ENCODE data around the gene THAP12. TPM values are rescaled to one million over a fixed set of nuclear protein-coding genes. Genes with fewer than 3 reads are reported as not detected.
A peak's percentile ranks its signal among the peaks of the same experiment; 100 is the strongest.

THAP12 gene
- total and polyA plus RNA-seq, 2 donors from 2014 or later = 19.5 to 39.3 TPM

DNA sequence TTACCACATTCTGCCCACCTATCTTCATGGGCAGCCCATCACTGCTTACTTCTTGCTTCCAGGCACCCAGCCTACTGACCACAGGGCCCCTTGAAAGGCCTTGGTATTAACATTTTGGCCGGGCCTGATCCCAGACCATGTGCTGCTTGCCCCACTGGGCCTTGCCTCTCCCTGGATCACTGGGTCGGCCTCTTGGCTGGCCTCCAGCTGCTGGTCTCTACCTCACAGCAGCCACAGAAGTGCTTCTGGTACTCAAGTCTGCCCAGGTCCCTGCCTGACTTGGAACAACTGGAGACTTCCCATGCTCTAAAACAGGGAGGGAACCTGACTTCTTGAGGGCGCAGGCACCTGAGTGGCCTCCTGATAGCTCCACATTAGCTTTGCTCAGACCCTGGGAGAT, 63.6 kb downstream of the THAP12 start:
- peaks cover 6% of the 10 kb centered on the region for H3K27me3 ChIP-seq (ENCODE audit: control insufficient read depth, insufficient read depth, low read length)
- TF ChIP-seq, protein P1, sequence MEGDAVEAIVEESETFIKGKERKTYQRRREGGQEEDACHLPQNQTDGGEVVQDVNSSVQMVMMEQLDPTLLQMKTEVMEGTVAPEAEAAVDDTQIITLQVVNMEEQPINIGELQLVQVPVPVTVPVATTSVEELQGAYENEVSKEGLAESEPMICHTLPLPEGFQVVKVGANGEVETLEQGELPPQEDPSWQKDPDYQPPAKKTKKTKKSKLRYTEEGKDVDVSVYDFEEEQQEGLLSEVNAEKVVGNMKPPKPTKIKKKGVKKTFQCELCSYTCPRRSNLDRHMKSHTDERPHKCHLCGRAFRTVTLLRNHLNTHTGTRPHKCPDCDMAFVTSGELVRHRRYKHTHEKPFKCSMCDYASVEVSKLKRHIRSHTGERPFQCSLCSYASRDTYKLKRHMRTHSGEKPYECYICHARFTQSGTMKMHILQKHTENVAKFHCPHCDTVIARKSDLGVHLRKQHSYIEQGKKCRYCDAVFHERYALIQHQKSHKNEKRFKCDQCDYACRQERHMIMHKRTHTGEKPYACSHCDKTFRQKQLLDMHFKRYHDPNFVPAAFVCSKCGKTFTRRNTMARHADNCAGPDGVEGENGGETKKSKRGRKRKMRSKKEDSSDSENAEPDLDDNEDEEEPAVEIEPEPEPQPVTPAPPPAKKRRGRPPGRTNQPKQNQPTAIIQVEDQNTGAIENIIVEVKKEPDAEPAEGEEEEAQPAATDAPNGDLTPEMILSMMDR (IDR thresholded peaks at IDR 0.05; ENCODE audit: borderline replicate concordance, extremely low read depth, insufficient read depth) = no peak
- no peaks in the 10 kb centered on the region for H3K4me1 ChIP-seq (ENCODE audit: control insufficient read depth in 2 of 3, insufficient read depth in 2 of 3, low read depth in 1 of 3, low read length in 3 of 3)
- FAIRE-seq (no peak), DNase-seq (peak in 1 of 5 donors; percentile 48)
- no peak overlapping the region for H3K9ac ChIP-seq (ENCODE audit: low read length in 3 of 3)
- H3K27ac ChIP-seq (ENCODE audit: low read depth in 2 of 2, low read length in 2 of 2) = no peak overlapping the region
- intact Hi-C loops (cut with DNase I) = loop anchor here (10.0 kb wide), 1 partner anchor 112 kb away; the partner anchor contains the start of gene WNT11
- no peaks in the 10 kb centered on the region for H3K36me3 ChIP-seq (ENCODE audit: control insufficient read depth in 2 of 3, insufficient read depth in 3 of 3, low read length in 3 of 3)
- peaks cover 0 to 2% (median 0%) of the 10 kb centered on the region in 3 donors for H3K9me3 ChIP-seq (ENCODE audit: control insufficient read depth in 2 of 3, insufficient read depth in 1 of 3, low read length in 3 of 3)
- no peak overlapping the region for H3K4me3 ChIP-seq (ENCODE audit: low read length in 3 of 3)

DNA sequence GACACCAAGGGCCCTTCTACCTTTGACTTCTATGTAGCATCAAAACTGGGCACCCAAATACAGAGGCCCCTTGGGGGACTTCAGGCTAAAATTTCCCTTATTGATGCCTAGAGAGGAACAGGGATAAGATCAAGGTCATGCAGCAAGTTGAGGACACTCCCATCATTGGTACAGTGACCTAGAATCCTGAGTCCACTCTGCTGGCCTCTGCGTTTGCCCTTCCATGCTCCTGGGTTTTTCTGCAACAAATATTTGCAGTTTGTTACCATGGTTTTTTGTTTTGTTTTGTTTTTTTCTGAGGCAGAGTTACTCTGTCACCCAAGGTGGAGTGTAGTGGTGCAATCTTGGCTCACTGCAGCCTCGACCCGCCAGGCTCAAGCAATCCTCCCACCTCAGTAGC, 64.2 kb downstream of the THAP12 start:
- H3K27me3 ChIP-seq (ENCODE audit: control insufficient read depth, insufficient read depth, low read length) = peaks cover 6% of the 10 kb centered on the region
- no peak overlapping the region for H3K27ac ChIP-seq (ENCODE audit: low read depth in 2 of 2, low read length in 2 of 2)
- H3K36me3 ChIP-seq (ENCODE audit: control insufficient read depth in 2 of 3, insufficient read depth in 3 of 3, low read length in 3 of 3) = no peaks in the 10 kb centered on the region
- no peak overlapping the region for H3K9ac ChIP-seq (ENCODE audit: low read length in 3 of 3)
- no peak overlapping the region for H3K4me3 ChIP-seq (ENCODE audit: low read length in 3 of 3)
- intact Hi-C loops (cut with DNase I) = loop anchor here (10.0 kb wide), 1 partner anchor 112 kb away; the partner anchor contains the start of gene WNT11
- peaks cover 0 to 2% (median 0%) of the 10 kb centered on the region in 3 donors for H3K9me3 ChIP-seq (ENCODE audit: control insufficient read depth in 2 of 3, insufficient read depth in 1 of 3, low read length in 3 of 3)
- DNase-seq (peak in 1 of 5 donors; percentile 9), FAIRE-seq (no peak)
- no peaks in the 10 kb centered on the region for H3K4me1 ChIP-seq (ENCODE audit: control insufficient read depth in 2 of 3, insufficient read depth in 2 of 3, low read depth in 1 of 3, low read length in 3 of 3)
- TF ChIP-seq, protein P1 (IDR thresholded peaks at IDR 0.05; ENCODE audit: borderline replicate concordance, extremely low read depth, insufficient read depth) = no peak

DNA sequence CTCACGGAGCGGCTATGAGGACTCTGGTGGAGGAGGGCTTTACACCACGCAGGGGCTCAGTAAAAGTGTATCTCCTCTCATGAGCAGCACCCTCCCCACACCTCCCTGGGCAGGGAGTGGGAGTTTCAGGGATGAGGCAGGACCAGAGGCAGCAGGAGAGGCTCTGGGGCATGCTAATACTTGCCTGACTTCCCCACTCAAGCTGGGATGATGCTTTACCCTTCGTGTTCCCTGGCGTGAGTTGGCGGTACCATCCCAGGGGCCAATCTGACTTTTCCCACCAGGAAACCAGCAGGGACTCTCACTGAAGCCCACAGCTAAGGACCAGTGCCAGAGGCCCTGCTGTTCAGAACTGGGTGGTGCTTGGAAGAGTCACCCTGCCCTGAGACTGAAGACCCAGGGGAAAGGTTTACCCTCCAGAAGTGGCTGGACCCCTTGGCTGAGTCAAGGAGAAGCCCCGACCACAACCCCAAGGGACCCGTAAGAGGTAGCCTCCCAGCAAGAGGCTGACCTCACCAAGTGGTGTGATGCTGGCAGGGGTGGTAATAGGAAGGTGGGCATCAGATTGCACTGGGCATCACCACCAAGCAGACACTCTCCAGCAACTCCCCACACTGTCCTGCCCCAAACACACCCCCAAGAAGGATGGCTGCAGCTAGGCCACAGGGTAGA, 65.6 kb downstream of the THAP12 start:
- no peak for FAIRE-seq
- TF ChIP-seq, protein P1 (IDR thresholded peaks at IDR 0.05; ENCODE audit: borderline replicate concordance, extremely low read depth, insufficient read depth) = no peak
- Histone ChIP-seq H3K4me3 (ENCODE audit: low read length in 3 of 3) (no peak overlapping the region), H3K27me3 (ENCODE audit: control insufficient read depth, insufficient read depth, low read length) (no peaks in the 10 kb centered on the region), H3K36me3 (ENCODE audit: control insufficient read depth in 2 of 3, insufficient read depth in 3 of 3, low read length in 3 of 3) (no peaks in the 10 kb centered on the region), H3K9ac (ENCODE audit: low read length in 3 of 3) (no peak overlapping the region), H3K27ac (ENCODE audit: low read depth in 2 of 2, low read length in 2 of 2) (no peak overlapping the region), H3K4me1 (ENCODE audit: control insufficient read depth in 2 of 3, insufficient read depth in 2 of 3, low read depth in 1 of 3, low read length in 3 of 3) (no peaks in the 10 kb centered on the region), H3K9me3 (ENCODE audit: control insufficient read depth in 2 of 3, insufficient read depth in 1 of 3, low read length in 3 of 3) (peaks cover 0 to 2% (median 0%) of the 10 kb centered on the region in 3 donors)
- intact Hi-C loops (cut with DNase I) = loop anchor here (10.0 kb wide), 1 partner anchor 111 kb away; the partner anchor contains the start of gene WNT11
- peak in 1 of 5 donors; percentile 25 for DNase-seq

Data from kidney (tissue), 14 donors.